Measurements from ENCODE around the gene ITPR2.
A peak's percentile ranks its signal among the peaks of the same experiment; 100 is the strongest.

Gene ITPR2

DNA sequence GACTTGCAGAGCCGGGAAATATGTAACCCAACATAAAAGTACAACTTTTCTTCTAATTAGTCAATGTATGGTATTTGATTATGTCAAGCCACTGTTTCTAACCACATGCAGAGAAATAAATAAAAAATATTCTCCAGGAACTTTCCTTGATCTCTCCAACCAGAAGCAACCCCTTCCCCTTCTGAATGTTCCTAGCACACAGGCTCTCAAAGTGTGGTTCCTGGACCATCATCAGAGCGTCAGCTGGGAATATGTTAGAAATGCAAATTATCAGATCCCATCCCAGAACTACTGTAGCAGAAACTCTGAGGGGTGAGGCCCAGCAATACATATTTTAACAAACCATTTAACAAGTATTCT is 21.0 kb upstream of the ITPR2 start:
- Mint-ChIP-seq H3K9me3 (no peaks in the 10 kb centered on the region), H3K4me3 (no peak overlapping the region), H3K27me3 (ENCODE audit: low read depth, poor library complexity) (no peaks in the 10 kb centered on the region), H3K36me3 (ENCODE audit: low read depth) (no peaks in the 10 kb centered on the region), H3K27ac (no peak overlapping the region), H3K4me1 (no peaks in the 10 kb centered on the region)
- no peak for DNase-seq
- no peak for TF ChIP-seq CTCF (IDR thresholded peaks at IDR 0.05)

- Mint-ChIP-seq H3K36me3 (ENCODE audit: low read depth) (no peaks in the 10 kb centered on the region), H3K4me3 (no peak overlapping the region), H3K27me3 (ENCODE audit: low read depth, poor library complexity) (no peaks in the 10 kb centered on the region), H3K9me3 (no peaks in the 10 kb centered on the region), H3K4me1 (no peaks in the 10 kb centered on the region), H3K27ac (no peak overlapping the region)
- TF ChIP-seq CTCF (IDR thresholded peaks at IDR 0.05) = peak; percentile 79
- DNase-seq = peak; percentile 64
Measured at GRCh38 chr12:26853303-26854030, 20.5 kb upstream of the ITPR2 start.

DNA sequence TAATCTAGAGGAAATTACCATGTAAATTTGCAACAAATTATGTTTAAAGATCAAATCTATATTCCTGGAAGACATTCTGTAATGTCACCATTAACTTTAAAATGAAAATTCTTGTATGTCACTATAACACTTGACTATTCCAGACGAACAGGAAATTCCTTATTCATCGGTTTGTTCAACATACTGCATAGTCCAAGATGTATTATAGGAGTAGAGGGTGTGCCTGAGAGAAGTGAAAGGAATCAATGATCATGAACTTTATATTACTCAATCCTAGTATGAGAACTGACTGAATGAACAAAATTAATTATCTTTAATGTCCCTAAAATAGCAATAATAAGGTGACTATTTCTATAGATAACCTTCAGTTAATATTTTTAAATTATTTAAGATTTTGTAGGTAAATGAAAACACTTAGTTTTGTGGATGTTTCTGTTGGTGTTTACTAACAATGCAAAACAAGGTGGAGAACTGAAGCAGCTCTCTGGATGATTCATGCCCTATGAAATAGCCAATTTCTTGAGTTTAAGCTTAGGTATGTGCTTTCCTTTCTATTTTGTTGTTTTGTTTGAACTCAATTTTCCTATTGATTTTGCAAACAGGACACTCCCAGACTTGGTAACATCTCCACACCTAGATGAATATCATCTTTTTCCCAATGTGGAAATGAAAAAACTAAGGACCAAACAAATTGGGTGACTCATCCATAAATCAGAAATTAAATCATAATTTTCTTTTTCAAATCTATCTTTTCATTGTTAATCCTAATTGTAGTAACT is 18.2 kb upstream of the ITPR2 start:
- H3K4me3 Mint-ChIP-seq = no peak overlapping the region
- H3K27me3 Mint-ChIP-seq (ENCODE audit: low read depth, poor library complexity) = peaks cover 6% of the 10 kb centered on the region
- TF ChIP-seq CTCF (IDR thresholded peaks at IDR 0.05) = no peak
- no peak for DNase-seq
- H3K36me3 Mint-ChIP-seq (ENCODE audit: low read depth) = no peaks in the 10 kb centered on the region
- H3K27ac Mint-ChIP-seq = no peak overlapping the region
- no peaks in the 10 kb centered on the region for H3K4me1 Mint-ChIP-seq
- no peaks in the 10 kb centered on the region for H3K9me3 Mint-ChIP-seq

DNA sequence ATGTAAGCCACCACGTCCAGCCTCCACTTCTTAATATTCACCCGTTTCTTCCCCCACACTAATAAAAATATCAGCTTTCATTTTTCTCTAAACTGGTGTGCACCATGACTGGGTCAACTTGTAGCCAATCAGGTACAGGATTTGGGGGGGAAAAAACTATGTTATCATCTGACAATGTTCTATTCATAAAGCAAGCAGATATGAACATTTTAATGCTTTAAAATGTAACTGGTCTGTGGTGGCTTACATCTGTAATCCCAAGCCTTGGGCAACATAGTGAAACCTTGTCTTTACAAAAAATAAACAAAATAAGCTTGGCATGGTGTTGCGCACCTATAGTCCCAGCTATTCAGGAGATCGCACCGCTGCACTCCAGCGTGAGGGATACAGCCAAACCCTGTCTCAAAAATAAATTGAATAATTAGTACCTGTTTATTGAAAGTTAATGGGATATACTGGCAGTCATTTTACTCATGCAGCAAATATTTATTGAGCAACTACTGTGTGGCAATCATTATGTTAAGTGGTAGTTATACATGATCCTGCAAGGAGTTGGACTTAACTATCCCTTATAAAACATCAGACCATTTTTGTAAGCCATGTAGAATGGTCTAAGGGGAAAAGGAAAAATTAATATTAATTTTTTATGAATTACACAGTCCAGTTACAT is 15.3 kb upstream of the ITPR2 start:
- no peaks in the 10 kb centered on the region for H3K9me3 Mint-ChIP-seq
- peaks cover 6% of the 10 kb centered on the region for H3K4me1 Mint-ChIP-seq
- DNase-seq = no peak
- no peak overlapping the region for H3K27ac Mint-ChIP-seq
- H3K4me3 Mint-ChIP-seq = no peak overlapping the region
- H3K36me3 Mint-ChIP-seq (ENCODE audit: low read depth) = no peaks in the 10 kb centered on the region
- H3K27me3 Mint-ChIP-seq (ENCODE audit: low read depth, poor library complexity) = peaks cover 6% of the 10 kb centered on the region
- no peak for TF ChIP-seq CTCF (IDR thresholded peaks at IDR 0.05)

- Mint-ChIP-seq H3K4me3 (no peak overlapping the region), H3K27me3 (ENCODE audit: low read depth, poor library complexity) (peaks cover 6% of the 10 kb centered on the region), H3K27ac (no peak overlapping the region), H3K9me3 (no peaks in the 10 kb centered on the region), H3K4me1 (peaks cover 6% of the 10 kb centered on the region), H3K36me3 (ENCODE audit: low read depth) (no peaks in the 10 kb centered on the region)
- no peak for TF ChIP-seq CTCF (IDR thresholded peaks at IDR 0.05)
- no peak for DNase-seq
Measured at GRCh38 chr12:26847431-26847830, 14.4 kb upstream of the ITPR2 start.

Data from nephron progenitor cell (in vitro differentiated cells).